Frontal cortex (tissue), 4 donors: ENCODE measurements around the gene MAP3K3. TPM values are rescaled to one million over a fixed set of nuclear protein-coding genes. Genes with fewer than 3 reads are reported as not detected.

Experiments
- DNase-seq, 2 donors: peaks; one replicate each; pipeline ENCODE4 v3.0.0; 2012; ENCODE audit warnings: low spot score in 2 of 2
- FAIRE-seq: peaks from 2 replicates; lab custom pipeline; 2012; peaks lifted over from hg19 to GRCh38; lab: Jason Lieb, UNC
- total RNA-seq: library from RNA; depleted of rRNA; stranded (reverse); fragments of >200 nt; gene quantifications from one replicate; pipeline ENCODE4 v1.2.3, GENCODE V29; 2014
- donor health status: control.
- donor health status: control.
- donor health status: control.

Gene MAP3K3
- total RNA-seq, 1 donor from 2014 or later: 17.1 TPM

DNA sequence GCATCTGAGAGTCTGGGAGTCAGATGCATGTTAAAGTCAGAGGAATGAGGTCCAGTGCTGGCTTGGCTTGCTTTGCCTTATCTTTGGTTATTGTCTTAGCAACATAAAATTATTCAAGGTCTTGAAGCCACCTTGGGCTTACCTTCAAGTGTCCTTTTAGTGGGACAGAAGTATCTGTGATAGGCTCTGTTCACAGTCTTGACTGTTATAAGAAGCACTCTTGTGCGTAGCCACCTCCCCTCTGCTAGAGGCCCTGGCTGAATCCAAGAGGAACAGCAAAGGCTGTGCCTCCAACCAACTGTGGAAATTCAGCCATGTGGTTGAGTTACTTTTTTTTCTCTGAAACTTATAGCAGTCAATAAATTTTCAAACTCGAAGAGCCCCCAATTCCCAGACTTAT is 8.6 kb upstream of the MAP3K3 start:
- FAIRE-seq: no peak
- DNase-seq: no peak

DNA sequence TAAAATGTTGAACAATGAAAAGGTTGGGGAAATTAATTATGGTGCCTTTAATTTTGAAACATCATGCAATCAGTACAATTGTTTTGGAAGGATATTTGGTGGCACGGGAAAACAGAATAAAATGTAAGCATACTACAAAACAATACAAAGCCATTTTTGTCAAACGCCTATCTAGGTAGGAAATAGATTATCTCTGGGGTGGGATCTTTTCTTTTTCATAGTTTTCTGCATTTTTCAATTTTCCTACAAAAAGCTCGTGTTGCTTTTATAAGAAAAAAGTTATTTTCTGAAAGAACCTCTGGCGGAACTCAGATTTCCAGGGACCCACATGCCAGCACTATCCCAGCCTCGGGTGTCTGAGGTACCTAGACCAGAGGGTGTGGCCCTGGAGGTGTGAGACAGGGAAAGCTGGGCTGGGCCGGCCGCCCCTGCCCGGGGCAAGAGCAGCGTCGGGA is 961 bp upstream of the MAP3K3 start:
- FAIRE-seq (no peak), DNase-seq (no peak)

DNA sequence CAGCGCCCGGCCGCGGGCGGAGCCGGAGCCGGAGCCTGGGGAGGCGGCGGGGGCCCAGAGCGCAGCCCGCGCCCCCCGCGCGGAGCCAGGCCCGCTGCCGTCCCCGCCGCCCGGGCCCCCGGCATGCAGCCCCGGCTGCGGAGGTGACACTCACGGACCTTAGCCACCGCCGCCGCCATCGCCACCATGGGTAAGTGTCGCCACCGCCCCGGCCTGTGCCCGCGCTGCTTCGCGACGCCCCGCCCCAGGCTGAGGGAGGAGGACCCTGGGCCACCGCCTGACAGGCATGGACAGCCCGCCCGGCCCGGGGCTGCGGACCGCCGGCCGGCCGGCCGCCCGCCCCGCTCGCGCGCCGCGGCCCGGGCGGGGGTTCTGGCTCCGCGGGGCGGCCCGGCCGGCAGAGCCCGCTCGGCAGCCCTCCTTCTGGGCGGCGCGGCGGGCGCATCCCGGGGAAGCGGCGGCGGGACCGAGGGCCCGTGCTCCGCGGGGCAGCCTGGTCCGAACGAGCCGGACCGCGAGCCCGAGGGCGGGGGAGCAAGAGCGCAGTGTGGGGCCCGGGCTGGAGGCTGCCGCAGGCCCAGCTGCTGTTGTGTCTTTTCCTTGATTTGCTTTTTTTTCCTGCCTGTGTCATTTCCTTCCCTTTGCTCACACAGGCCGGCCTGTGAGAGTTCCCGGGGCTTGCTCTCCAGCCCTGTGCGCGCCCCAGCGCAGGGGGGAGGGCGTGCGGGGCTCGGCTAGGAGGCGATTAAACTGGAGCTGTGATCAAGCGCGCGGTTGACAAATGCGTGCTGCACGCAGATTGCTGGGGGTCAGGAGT is 565 bp downstream of the MAP3K3 start:
- FAIRE-seq: no peak
- DNase-seq: peak; percentile 60 to 82

DNA sequence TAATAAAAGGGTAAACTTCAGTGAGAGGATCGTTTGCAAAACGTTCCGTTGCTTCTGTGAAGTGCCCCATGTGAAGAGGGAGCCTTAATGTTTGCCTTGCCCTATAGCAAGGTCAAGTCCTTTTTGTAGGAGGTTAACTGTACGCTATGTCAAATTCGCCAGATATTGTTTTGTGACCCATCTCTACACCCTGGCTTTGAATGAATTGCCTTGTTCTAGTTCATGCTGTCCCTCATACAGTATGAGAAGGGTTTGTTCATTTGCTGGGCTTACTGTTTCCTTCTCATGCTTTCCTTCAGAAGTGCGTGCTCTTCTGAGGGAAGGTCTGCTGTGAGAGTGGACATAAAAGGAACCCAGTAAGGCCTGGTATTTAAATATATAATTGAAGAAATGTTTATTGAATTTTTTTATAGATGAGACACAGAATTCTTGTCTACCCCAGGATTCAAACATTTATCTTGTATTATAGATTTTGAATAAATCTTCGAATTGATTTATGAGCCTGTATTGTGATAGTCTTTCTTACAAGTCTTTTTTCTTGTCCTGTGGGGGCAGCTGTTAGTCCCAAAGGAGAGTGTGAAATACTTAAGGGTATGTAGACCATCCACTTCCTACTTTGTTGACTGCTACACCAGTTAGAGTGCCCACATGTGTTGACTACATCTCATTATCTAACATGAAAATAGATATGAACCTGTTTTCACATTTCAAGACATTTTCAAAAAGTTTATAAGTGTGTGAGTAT is 1.7 kb downstream of the MAP3K3 start:
- FAIRE-seq (no peak), DNase-seq (no peak)

DNA sequence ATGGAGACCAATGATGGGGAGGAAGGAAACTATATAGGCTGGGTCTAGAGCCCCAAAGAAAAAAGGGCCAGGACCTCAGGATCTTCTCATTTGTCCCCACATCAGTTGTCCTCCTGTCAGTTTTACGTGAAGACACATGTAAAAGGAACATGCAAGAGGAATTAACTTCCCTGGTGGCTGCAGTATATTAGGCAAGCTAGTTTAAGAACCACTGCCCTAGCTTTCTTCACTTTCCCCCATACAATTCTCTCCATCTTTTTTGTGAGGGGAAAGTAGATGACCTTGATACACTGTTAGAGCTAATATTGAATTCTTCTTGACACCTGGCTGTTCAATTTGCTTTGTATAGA is 2.3 kb downstream of the MAP3K3 start:
- FAIRE-seq (no peak), DNase-seq (no peak)

DNA sequence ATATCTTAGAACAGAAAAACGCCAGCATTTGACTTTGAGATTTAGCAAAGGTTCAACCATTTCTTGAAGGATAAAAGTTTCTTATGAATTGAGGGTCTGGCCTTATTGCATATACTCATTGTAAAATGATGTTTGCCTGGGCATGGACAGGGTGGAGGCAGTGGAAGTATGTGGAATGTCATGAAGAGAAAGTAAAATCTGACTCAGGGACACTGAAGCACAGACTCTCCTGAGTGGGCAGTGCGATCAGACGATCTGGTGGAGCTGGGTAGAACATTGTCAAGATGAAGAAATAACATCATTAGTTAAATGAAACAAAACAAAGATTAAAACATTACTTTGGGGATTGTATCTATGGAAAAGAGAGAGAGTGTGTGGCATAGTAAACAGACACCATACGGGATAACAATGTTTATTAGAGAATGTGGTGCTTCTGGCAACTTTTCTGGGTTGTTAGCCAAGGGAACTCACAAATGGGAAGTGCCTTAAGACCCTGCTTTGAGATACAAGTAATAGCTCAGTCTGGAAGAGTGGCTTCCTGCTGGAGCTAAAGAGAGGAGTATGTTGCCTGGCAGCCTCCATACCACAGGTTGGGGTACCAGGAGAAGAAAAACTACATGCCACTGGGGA is 4.4 kb downstream of the MAP3K3 start:
- DNase-seq: no peak
- no peak for FAIRE-seq

DNA sequence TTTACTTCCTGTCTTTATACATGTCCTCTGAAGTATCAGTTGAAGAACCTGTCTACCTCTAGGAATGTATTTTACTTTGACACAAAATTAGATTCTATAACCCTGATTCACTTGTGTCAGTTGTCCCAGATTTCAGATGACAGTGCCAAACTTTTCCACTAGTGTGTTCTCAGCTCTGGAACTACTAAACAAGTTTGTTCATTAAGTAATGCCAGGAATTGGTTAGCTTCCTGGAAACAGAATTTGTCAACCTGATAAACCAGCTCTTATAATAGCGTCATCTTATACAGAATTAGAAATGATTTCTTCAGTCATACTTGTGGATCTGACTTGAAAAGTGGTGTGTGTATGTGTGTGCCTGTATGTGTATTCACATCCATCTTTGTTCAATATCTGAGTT is 7.4 kb downstream of the MAP3K3 start:
- DNase-seq: no peak
- no peak for FAIRE-seq

DNA sequence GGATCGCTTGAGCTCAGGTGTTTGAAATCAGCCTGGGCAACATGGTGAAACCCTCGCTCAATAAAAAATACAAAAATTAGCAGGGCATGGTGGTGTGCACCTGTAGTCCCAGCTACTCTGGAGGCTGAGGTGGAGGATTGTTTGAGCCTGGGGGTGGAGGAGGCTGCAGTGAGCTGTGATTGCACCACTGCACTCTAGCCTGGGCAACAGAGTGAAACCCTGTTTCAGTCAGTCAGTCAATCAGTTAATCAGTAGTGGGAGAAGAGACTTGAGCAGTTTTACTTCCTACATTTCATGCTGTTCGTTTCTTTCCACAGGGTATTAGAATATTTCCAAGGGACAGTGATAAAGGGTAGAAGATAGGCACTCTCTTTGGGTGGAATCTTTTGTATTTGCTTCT is 8.8 kb downstream of the MAP3K3 start:
- DNase-seq (no peak), FAIRE-seq (no peak)

DNA sequence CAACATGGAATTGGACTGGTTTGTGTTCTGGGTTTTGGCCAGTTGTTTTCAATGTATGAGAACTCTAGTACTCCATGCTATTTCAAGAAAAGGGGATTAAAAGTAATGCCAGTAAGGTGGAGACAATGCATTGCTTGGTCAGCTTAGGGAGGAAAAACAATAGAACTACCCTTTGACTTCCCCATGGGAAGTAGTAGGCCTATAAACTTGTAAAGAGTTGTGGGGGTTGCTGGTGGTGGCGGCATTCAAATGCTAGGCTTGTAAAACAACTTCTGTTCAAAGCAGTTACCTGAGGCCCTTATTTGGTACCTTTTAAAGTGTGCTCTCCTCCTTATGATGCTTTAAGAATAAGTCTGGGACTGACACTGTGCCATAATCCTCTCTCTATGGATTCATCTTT is 9.4 kb downstream of the MAP3K3 start:
- no peak for DNase-seq
- FAIRE-seq: no peak

DNA sequence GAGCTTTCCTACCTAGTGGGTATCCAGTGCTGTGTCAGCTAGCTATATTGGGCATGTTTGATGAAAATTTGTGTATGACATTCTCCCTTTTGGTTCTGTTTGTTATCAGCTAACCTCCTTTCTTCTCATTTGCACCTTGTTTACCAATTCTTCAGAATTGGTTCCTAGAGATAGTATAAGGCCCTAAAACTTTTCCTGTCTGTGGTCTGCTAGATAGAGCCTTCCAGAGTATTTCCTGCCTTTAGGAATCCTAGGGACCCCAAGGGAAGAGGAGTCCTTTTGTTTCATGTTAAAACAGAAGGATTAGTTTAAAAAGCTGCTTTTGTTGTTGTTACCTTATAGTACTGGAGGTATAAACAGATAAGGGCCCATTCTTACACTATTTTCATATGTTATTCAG is 11.5 kb downstream of the MAP3K3 start:
- no peak for DNase-seq
- no peak for FAIRE-seq

DNA sequence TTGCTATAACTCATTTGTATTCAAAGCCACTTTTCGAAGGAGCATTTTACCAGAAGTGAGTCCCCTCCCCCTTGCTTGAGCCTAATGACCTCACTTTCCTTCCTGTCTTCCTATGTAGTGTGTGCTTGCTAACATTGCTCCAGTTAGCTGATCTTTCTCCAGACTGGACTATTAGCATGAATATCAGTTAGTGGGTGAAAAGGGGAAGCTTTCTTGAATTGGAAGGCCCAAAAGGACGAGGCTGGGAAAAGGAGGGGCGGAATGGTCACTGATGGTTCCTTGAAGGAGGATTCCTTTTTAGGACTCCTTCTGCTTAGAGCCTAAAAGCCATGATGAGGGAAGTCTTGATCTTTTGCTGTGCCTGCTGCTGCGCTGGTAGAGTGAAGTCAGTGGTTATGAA is 11.9 kb downstream of the MAP3K3 start:
- FAIRE-seq: no peak
- DNase-seq: no peak

DNA sequence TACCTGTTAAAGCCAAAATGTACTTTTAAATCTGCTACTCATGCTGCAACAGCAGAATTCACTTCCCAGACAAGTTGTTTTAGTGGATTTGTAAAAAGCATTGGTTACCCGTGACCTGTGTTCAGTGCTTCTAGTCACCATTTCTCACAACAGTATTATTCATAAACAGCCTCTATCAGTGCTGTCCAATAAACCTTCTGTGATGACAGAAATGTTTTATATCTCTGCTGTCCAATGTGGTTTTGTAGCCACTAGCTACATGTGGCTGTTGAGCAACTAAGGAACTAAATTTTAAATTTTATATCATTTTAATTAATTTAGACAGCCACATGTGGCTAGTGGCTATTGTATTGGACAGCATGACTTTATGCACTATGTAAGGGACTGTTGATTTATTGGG is 12.6 kb downstream of the MAP3K3 start:
- DNase-seq (no peak), FAIRE-seq (no peak)

DNA sequence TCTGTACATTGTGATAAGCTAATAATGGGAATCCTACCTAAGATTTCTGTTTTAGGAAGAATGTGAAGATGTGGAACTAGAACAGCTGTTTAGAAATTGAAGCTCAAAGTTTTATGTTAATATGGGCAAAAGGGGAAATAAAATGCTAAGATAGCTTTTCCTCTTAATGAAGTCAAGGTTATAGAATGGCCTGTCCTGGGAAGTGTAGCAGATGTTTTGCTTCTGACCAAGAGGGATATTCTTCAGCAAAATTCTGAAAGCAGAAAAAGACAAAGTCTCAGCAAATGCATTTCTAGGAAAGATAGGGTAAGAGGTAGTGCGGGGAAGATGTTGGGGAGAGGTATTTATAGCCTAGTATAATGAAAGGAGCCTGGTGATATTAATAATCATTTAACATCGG is 13.1 kb downstream of the MAP3K3 start:
- no peak for DNase-seq
- FAIRE-seq: no peak

DNA sequence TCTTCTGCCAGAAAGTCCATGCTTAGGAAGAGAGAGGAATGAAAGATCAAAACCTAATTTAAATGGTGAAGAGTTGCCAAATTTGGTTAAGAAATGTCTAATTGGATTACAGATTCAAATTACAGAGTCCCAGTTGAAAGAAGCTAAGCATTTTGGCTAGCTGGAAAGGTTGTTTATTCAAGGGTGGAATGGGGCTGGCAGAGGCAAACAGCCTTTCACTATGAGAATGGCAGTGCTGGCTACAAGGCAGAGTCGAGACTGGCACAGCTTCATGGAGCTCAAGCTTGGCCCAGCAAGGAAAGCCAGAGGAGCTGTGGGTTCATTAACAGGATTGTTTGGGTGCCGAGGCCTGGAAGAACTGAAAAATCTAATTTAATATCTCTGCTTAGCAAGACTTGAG is 13.6 kb downstream of the MAP3K3 start:
- no peak for DNase-seq
- no peak for FAIRE-seq

DNA sequence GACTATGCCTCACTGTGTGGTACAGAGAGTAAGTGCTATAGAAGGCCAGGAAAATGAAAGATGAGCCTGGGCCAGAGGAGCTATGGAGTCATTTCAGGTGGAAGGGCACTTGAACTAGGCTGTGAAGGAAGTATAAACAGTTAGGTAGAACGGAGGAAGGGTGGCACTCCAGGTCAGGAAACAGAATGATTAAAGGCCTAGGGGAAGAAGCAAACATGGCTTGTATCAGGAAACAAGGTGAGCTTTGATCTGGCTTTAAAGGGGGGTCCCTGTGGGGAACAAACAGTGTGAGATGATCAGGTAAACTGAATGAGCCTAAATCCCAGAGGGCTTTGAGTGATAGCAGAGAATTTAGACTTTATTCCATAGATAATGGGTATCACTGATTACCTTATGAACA is 16.9 kb downstream of the MAP3K3 start:
- no peak for FAIRE-seq

DNA sequence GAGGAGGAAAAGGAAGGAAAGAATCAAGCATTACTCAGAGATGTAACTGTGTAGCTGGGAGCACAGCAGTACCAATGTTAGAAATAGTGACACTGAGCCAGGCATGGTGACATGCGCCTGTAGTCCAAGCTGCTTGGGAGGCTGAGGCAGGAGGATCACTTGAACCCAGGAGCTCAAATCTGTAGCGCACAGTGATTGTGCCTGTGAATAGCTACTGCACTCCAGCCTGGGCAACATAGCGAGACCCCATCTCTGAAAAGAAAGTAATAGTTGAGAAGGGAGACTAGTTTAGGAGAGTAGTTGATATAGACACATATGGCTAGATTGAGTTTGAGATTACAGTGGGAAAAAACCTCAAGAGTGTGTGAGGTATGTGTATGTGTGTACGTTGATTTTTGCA is 17.8 kb downstream of the MAP3K3 start:
- no peak for FAIRE-seq

More for the DNA sequence above, 16.9 kb downstream of the MAP3K3 start:
- DNase-seq: no peak

DNA sequence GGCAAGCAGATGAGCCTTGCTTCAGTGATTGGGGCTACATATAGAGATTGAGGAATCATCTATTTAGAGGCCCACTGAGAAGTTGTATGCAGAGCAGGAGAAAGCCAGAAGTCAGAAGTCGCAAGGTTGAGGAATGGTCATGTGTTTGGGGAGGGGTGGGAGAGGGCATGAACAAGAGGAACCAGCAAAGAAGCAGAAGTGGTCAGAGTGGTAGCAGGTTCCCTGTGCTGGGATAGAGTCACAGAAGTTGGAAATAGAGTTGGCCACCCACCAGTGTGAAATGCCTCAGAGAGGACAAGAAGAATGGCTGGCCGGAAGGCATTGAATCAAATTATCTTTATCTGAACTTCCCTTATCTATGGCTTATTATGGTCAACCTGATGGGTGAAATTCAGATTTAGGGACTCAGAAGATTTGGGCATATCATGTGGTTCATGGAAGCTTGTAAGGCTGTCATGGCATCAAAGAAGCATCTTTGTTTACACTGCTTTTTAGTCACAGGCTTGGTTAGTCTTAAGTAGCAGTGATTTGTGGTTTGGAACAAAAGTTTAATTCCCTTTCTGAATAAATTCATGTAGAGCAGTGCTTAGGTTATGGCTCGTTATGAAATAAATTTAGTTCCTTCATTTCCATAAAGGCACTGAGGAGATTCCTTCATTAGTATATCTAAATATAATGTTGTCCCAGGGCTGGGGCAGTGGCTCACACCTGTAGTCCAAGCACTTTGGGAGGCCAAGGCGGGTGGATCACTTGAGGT is 19.7 kb downstream of the MAP3K3 start:
- FAIRE-seq (no peak), DNase-seq (no peak)

More for the DNA sequence above, 17.8 kb downstream of the MAP3K3 start:
- DNase-seq: no peak

DNA sequence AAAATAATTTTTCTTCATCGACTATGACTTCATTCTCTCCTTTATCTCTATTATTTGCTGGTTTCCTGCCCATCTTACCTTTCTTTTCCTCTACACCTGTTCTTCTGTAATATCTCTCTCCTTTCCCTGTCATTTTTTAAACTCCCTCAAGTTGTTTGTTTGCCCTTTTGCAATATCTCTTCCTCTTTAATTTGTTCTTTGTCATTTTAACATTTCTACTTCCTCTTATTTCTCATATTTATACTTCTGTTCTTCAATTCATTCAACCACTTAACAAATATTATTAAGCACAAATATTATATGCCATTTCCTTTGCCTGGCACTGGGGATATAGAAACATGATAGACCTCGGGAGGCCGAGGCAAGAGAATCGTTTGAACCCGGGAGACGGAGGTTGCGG is 22.6 kb downstream of the MAP3K3 start:
- DNase-seq (no peak), FAIRE-seq (no peak)

DNA sequence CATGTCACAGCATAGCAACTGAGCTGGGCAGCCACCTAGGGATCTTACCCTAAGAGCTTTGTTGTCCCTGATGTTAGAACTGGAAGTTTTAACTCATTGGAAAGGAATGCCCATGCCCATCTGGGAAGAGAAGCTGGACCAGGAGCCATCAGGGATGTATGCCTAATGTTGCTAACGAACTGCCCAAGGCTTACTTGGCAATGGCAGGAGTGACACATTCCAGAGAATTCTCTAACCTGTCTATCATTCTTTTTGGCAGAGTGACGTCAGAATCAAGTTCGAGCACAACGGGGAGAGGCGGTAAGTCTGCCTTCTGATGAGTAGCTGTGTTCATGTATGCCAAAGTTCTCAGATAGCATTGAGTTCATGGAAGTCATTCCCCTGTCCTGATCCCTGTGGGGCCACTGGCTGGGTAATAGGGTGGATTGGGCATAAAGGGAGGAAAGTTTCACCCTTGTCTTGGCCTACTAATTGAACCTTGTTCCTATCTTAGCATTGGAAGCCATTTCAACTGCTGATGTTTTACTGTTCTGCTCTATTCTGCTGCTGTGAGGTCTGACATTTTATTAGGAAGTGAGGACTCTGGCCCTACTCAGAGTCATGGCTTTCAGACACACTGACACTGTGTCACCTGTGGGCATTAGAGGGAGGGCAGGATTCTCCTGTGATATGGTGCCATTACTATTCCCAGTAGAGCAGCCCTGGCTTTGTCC is 23.7 kb downstream of the MAP3K3 start:
- no peak for FAIRE-seq
- no peak for DNase-seq

DNA sequence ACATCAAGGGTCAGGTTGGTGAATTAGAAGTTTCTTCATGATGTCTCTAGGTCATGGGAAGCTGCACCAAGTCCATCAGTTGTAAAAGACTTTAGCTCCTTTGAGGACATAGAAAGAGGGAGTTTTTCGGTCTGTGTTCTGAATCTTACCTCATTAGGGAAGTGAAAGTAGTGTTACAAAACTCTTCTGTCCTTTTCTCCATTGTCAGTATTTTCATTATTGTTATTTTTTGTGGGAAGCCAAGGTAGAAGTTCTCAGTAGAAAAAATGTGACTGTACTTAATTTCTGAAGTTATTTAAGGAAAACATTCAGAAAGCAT is 24.2 kb downstream of the MAP3K3 start:
- DNase-seq: no peak
- FAIRE-seq: no peak
